HEK293 (cell line): ENCODE results near the gene ACOT9.
"Not testable (repeated sequence)": the region's sequence is repeated elsewhere in the genome, so short reads cannot be mapped to it uniquely, and the experiment has no call there.

ENCODE experiments used
- CTCF ChIA-PET: fragments of 350-600 bp; formaldehyde crosslinking; extraction: SDS; loops from one replicate; lab custom pipeline; 2021; ENCODE audit warnings: antibody characterized with exemption; lab: Yijun Ruan, JAX
- POLR2A ChIA-PET: fragments of 300-600 bp; formaldehyde crosslinking; extraction: SDS; loops from one replicate; lab custom pipeline; 2020; ENCODE audit warnings: antibody characterized with exemption, inconsistent platforms; lab: Yijun Ruan, JAX
- H3K27ac ChIP-seq: fragments of 200-500 bp; sonication (Bioruptor generic); 2 replicates; pipeline ENCODE4 v1.5.1; 2014; ENCODE audit warnings: low read depth, low read length, control low read depth, inconsistent platforms; ENCODE audit errors: extremely low read depth
- H3K36me3 ChIP-seq, 2 experiments: fragments of 200-500 bp in 1 of 2; sonication (Bioruptor generic) in 1 of 2; 1 replicate in 1 of 2; 2 replicates in 1 of 2; pipeline ENCODE4 v1.5.1; 2014 to 2017; ENCODE audit warnings: inconsistent platforms in 2 of 2, low read length in 2 of 2; ENCODE audit not compliant: control insufficient read depth in 2 of 2, insufficient read depth in 1 of 2
- H3K4me1 ChIP-seq: fragments of 200-500 bp; sonication (Bioruptor generic); 2 replicates; pipeline ENCODE4 v1.5.1; 2014; ENCODE audit warnings: mild to moderate bottlenecking, low read length, inconsistent platforms; ENCODE audit not compliant: control insufficient read depth, insufficient read depth
- H3K4me3 ChIP-seq: 2 replicates; pipeline ENCODE4 v1.5.1; 2011; ENCODE audit warnings: low read depth, mild to moderate bottlenecking, control low read depth, low read length, moderate library complexity
- H3K9me3 ChIP-seq: fragments of 200-500 bp; sonication (Bioruptor generic); 2 replicates; pipeline ENCODE4 v1.5.1; 2014; ENCODE audit warnings: low read depth, low read length, inconsistent platforms; ENCODE audit not compliant: control insufficient read depth, insufficient read depth
- HOXA7 ChIP-seq: sonication (generic); formaldehyde crosslinking; IDR thresholded peaks from 2 replicates; pipeline ENCODE4 v1.8.1; 2022; ENCODE audit warnings: missing genetic modification reagents, borderline replicate concordance
- KLF9 ChIP-seq: fragments of 450-650 bp; formaldehyde crosslinking; IDR thresholded peaks from 2 replicates; pipeline ENCODE4 v1.5.1; 2016; ENCODE audit warnings: missing biosample characterization, missing genetic modification characterization, low read depth
- OSR2 ChIP-seq: fragments of 450-650 bp; formaldehyde crosslinking; IDR thresholded peaks from 2 replicates; pipeline ENCODE4 v1.5.1; 2016; ENCODE audit warnings: missing biosample characterization, missing genetic modification characterization
- TCF7L2 ChIP-seq: IDR thresholded peaks from 2 replicates; pipeline ENCODE4 v1.6.1; 2011; ENCODE audit warnings: low read depth, mild to moderate bottlenecking, inconsistent platforms, low read length, moderate library complexity, borderline replicate concordance
- ZEB2 ChIP-seq: fragments of 450-650 bp; formaldehyde crosslinking; IDR thresholded peaks from 2 replicates; pipeline ENCODE4 v1.5.1; 2016; ENCODE audit warnings: missing biosample characterization, missing genetic modification characterization
- ZNF157 ChIP-seq: fragments of 450-650 bp; formaldehyde crosslinking; IDR thresholded peaks from 2 replicates; pipeline ENCODE4 v1.5.1; 2016; ENCODE audit warnings: missing biosample characterization, missing genetic modification characterization
- ZNF174 ChIP-seq: fragments of 450-650 bp; formaldehyde crosslinking; IDR thresholded peaks from 2 replicates; pipeline ENCODE4 v1.5.0; 2017; ENCODE audit warnings: missing biosample characterization, mild to moderate bottlenecking, missing genetic modification characterization
- ZNF302 ChIP-seq: fragments of 450-650 bp; formaldehyde crosslinking; IDR thresholded peaks from 2 replicates; pipeline ENCODE4 v1.5.1; 2016; ENCODE audit warnings: missing biosample characterization, missing genetic modification characterization, low read depth
- ZNF473 ChIP-seq: fragments of 450-650 bp; formaldehyde crosslinking; IDR thresholded peaks from 2 replicates; pipeline ENCODE4 v1.5.1; 2017; ENCODE audit warnings: missing biosample characterization, missing genetic modification characterization
- ZNF529 ChIP-seq: fragments of 450-650 bp; formaldehyde crosslinking; IDR thresholded peaks from 2 replicates; pipeline ENCODE4 v1.5.1; 2017; ENCODE audit warnings: missing genetic modification characterization, missing biosample characterization; ENCODE audit not compliant: insufficient replicate concordance
- ZNF548 ChIP-seq: fragments of 450-650 bp; formaldehyde crosslinking; IDR thresholded peaks from 2 replicates; pipeline ENCODE4 v1.5.1; 2016; ENCODE audit warnings: missing biosample characterization, missing genetic modification characterization
- ZNF664 ChIP-seq: fragments of 450-650 bp; formaldehyde crosslinking; IDR thresholded peaks from 2 replicates; pipeline ENCODE4 v1.5.1; 2016; ENCODE audit warnings: missing biosample characterization, missing genetic modification characterization
- ZNF837 ChIP-seq: fragments of 450-650 bp; formaldehyde crosslinking; IDR thresholded peaks from 2 replicates; pipeline ENCODE4 v1.5.1; 2016; ENCODE audit warnings: missing biosample characterization, missing genetic modification characterization
- ZSCAN30 ChIP-seq: fragments of 450-650 bp; IDR thresholded peaks from 2 replicates; pipeline ENCODE4 v1.5.1; 2018; ENCODE audit warnings: missing biosample characterization, mild to moderate bottlenecking, missing genetic modification characterization, moderate library complexity
- TF ChIP-seq, protein P1 (sequence below): fragments of 450-650 bp; formaldehyde crosslinking; IDR thresholded peaks from 2 replicates; pipeline ENCODE4 v1.5.1; 2016; ENCODE audit warnings: missing biosample characterization, missing genetic modification characterization
- TF ChIP-seq, protein P2 (sequence below): fragments of 450-650 bp; formaldehyde crosslinking; IDR thresholded peaks from 2 replicates; pipeline ENCODE4 v1.5.1; 2017; ENCODE audit warnings: missing biosample characterization, missing genetic modification characterization
- TF ChIP-seq, protein P3 (sequence below): fragments of 450-650 bp; formaldehyde crosslinking; IDR thresholded peaks from 2 replicates; pipeline ENCODE4 v1.5.1; 2016; ENCODE audit warnings: missing biosample characterization, missing genetic modification characterization
- TF ChIP-seq, protein P4 (sequence below): fragments of 450-650 bp; formaldehyde crosslinking; IDR thresholded peaks from 2 replicates; pipeline ENCODE4 v1.5.1; 2016; ENCODE audit warnings: missing biosample characterization, missing genetic modification characterization
- TF ChIP-seq, protein P5 (sequence below): fragments of 450-650 bp; formaldehyde crosslinking; conservative IDR thresholded peaks from 2 replicates; pipeline ENCODE4 v1.5.1; 2016; ENCODE audit warnings: low read depth, missing biosample characterization, missing genetic modification characterization

The ACOT9 gene

DNA sequence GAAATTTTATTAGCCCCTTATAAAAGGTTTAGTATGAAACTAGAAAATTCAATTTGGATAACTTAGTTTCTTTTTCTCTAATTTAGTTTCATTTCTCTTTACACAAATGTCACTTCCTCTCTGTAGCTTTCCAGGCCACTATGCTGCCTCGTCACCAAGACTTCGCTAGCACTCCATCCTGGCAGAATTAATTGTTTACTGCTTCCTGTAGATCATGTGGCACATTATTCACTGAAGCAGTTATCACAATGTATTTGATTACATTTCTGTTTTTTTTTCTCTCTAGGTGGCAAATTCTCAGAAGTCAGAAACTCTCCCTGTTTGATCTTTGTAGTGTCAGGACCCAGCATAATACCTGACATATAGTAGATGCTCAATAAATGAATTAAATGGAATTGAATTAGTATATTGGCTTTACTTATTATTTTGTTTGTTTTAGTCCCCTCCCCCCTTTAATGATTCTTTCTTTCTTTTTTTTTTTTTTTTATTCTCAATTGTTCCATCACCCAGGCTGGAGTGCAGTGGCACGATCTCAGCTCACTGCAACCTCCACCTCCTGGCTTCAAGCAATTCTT lies 30.6 kb upstream of the ACOT9 start:
- no peak overlapping the region for H3K4me3 ChIP-seq
- no peak overlapping the region for H3K27ac ChIP-seq
- H3K4me1 ChIP-seq = no peaks in the 10 kb centered on the region
- peak; percentile 59 for TF ChIP-seq OSR2 (tag by site-specific recombination)
- no peak for TF ChIP-seq ZNF837
- TF ChIP-seq, protein P1, sequence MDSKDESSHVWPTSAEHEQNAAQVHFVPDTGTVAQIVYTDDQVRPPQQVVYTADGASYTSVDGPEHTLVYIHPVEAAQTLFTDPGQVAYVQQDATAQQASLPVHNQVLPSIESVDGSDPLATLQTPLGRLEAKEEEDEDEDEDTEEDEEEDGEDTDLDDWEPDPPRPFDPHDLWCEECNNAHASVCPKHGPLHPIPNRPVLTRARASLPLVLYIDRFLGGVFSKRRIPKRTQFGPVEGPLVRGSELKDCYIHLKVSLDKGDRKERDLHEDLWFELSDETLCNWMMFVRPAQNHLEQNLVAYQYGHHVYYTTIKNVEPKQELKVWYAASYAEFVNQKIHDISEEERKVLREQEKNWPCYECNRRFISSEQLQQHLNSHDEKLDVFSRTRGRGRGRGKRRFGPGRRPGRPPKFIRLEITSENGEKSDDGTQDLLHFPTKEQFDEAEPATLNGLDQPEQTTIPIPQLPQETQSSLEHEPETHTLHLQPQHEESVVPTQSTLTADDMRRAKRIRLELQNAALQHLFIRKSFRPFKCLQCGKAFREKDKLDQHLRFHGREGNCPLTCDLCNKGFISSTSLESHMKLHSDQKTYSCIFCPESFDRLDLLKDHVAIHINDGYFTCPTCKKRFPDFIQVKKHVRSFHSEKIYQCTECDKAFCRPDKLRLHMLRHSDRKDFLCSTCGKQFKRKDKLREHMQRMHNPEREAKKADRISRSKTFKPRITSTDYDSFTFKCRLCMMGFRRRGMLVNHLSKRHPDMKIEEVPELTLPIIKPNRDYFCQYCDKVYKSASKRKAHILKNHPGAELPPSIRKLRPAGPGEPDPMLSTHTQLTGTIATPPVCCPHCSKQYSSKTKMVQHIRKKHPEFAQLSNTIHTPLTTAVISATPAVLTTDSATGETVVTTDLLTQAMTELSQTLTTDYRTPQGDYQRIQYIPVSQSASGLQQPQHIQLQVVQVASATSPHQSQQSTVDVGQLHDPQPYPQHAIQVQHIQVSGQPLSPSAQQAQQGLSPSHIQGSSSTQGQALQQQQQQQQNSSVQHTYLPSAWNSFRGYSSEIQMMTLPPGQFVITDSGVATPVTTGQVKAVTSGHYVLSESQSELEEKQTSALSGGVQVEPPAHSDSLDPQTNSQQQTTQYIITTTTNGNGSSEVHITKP (tag by site-specific recombination) = peak; percentile 27; the same call in 1 of the 2 replicates
- peak; percentile 98 for TF ChIP-seq ZNF664
- TF ChIP-seq, protein P2, sequence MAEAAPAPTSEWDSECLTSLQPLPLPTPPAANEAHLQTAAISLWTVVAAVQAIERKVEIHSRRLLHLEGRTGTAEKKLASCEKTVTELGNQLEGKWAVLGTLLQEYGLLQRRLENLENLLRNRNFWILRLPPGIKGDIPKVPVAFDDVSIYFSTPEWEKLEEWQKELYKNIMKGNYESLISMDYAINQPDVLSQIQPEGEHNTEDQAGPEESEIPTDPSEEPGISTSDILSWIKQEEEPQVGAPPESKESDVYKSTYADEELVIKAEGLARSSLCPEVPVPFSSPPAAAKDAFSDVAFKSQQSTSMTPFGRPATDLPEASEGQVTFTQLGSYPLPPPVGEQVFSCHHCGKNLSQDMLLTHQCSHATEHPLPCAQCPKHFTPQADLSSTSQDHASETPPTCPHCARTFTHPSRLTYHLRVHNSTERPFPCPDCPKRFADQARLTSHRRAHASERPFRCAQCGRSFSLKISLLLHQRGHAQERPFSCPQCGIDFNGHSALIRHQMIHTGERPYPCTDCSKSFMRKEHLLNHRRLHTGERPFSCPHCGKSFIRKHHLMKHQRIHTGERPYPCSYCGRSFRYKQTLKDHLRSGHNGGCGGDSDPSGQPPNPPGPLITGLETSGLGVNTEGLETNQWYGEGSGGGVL (tag by site-specific recombination) = no peak
- ChIA-PET POLR2A (interaction anchor here (1.3 kb wide), 1 partner anchor 9 kb away, joined by 3 read pairs; the partner anchor contains the start of gene SAT1), CTCF (interaction anchor here (0.7 to 1.2 kb wide), 2 partner anchors 9 to 32 kb away, joined by 3 to 4 read pairs; no protein-coding TSS in a partner anchor)
- H3K36me3 ChIP-seq = no peaks in the 10 kb centered on the region
- no peaks in the 10 kb centered on the region for H3K9me3 ChIP-seq

DNA sequence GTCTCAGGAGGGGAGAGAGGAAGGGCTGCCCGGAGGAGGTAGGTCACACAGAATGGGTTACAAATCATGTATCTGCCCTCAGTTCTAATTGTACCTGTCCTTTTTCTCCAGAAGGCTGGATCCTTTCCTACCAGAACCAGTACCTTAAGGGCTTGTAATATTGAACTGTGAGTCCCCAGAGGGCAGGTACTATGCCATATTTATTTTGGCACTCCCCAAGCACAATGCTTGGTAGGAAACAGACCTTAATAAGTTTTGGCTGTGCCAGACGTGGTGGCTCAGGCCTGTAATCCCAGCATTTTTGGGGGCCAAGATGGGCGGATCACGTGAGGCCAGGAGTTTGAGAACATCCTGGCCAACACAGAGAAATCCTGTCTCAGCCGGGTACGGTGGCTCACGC lies 28.0 kb upstream of the ACOT9 start:
- H3K4me1 ChIP-seq, H3K4me3 ChIP-seq, H3K27ac ChIP-seq, POLR2A ChIA-PET, H3K36me3 ChIP-seq, H3K9me3 ChIP-seq: not testable (repeated sequence)
- CTCF ChIA-PET = interaction anchor here (0.8 to 1.0 kb wide), 2 partner anchors 14 to 131 kb away, joined by 5 to 8 read pairs; no protein-coding TSS in a partner anchor

DNA sequence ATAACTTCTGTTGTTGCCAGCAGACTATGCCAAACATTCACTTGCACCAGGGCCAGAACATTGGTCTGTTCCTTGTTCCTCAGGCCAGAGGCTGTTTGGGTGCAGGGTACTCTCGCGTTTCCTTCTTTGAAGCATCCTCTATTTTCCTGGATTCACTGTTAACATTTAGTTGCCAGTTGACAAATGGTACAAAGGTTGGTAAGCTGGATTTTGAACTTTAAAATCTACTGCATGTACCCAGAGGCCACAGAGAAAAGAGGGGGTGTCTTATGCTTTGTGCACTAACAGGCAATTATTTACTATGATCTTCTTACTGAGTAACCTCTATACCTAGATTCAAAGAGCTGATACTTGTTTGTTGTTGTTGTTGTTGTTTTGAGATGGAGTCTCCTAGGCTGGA lies 27.1 kb upstream of the ACOT9 start:
- Histone ChIP-seq H3K4me1 (no peaks in the 10 kb centered on the region), H3K9me3 (no peaks in the 10 kb centered on the region), H3K36me3 (no peaks in the 10 kb centered on the region), H3K27ac (no peak overlapping the region), H3K4me3 (no peak overlapping the region)
- ChIA-PET CTCF (interaction anchor here (0.6 to 1.0 kb wide), 3 partner anchors 13 to 132 kb away, joined by 4 to 8 read pairs (median 5); no protein-coding TSS in a partner anchor), POLR2A (no interaction called here)
- TF ChIP-seq, protein P3, sequence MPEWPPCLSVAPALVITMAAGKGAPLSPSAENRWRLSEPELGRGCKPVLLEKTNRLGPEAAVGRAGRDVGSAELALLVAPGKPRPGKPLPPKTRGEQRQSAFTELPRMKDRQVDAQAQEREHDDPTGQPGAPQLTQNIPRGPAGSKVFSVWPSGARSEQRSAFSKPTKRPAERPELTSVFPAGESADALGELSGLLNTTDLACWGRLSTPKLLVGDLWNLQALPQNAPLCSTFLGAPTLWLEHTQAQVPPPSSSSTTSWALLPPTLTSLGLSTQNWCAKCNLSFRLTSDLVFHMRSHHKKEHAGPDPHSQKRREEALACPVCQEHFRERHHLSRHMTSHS (tag by site-specific recombination) = no peak
- no peak for TF ChIP-seq ZNF157 (tag by site-specific recombination)
- no peak for TF ChIP-seq ZNF529
- TF ChIP-seq, protein P4, sequence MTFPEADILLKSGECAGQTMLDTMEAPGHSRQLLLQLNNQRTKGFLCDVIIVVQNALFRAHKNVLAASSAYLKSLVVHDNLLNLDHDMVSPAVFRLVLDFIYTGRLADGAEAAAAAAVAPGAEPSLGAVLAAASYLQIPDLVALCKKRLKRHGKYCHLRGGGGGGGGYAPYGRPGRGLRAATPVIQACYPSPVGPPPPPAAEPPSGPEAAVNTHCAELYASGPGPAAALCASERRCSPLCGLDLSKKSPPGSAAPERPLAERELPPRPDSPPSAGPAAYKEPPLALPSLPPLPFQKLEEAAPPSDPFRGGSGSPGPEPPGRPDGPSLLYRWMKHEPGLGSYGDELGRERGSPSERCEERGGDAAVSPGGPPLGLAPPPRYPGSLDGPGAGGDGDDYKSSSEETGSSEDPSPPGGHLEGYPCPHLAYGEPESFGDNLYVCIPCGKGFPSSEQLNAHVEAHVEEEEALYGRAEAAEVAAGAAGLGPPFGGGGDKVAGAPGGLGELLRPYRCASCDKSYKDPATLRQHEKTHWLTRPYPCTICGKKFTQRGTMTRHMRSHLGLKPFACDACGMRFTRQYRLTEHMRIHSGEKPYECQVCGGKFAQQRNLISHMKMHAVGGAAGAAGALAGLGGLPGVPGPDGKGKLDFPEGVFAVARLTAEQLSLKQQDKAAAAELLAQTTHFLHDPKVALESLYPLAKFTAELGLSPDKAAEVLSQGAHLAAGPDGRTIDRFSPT = no peak
- no peak for TF ChIP-seq ZSCAN30 (tag by site-specific recombination)
- no peak for TF ChIP-seq ZNF174 (tag by site-specific recombination)
- no peak for TF ChIP-seq KLF9 (tag by site-specific recombination)
- no peak for TF ChIP-seq TCF7L2
- no peak for TF ChIP-seq ZNF473 (tag by site-specific recombination)
- no peak for TF ChIP-seq ZNF548 (tag by site-specific recombination)
- TF ChIP-seq ZNF302 = no peak
- no peak for TF ChIP-seq ZEB2
- TF ChIP-seq HOXA7 (CRISPR knock-in tag) = no peak
- TF ChIP-seq, protein P5, sequence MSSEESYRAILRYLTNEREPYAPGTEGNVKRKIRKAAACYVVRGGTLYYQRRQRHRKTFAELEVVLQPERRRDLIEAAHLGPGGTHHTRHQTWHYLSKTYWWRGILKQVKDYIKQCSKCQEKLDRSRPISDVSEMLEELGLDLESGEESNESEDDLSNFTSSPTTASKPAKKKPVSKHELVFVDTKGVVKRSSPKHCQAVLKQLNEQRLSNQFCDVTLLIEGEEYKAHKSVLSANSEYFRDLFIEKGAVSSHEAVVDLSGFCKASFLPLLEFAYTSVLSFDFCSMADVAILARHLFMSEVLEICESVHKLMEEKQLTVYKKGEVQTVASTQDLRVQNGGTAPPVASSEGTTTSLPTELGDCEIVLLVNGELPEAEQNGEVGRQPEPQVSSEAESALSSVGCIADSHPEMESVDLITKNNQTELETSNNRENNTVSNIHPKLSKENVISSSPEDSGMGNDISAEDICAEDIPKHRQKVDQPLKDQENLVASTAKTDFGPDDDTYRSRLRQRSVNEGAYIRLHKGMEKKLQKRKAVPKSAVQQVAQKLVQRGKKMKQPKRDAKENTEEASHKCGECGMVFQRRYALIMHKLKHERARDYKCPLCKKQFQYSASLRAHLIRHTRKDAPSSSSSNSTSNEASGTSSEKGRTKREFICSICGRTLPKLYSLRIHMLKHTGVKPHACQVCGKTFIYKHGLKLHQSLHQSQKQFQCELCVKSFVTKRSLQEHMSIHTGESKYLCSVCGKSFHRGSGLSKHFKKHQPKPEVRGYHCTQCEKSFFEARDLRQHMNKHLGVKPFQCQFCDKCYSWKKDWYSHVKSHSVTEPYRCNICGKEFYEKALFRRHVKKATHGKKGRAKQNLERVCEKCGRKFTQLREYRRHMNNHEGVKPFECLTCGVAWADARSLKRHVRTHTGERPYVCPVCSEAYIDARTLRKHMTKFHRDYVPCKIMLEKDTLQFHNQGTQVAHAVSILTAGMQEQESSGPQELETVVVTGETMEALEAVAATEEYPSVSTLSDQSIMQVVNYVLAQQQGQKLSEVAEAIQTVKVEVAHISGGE (tag by site-specific recombination) = no peak
